ENCODE measurements around the gene TEX38.

The TEX38 gene

GRCh38 chr1:46686255-46686654, 14.6 kb downstream of the TEX38 start:
- H3K4me1 ChIP-seq (ENCODE audit: insufficient read depth, poor library complexity, severe bottlenecking) = no peaks in the 10 kb centered on the region
- DNase-seq (ENCODE audit: low spot score) (no peak), ATAC-seq (ENCODE audit: low read depth) (no peak)
- no peaks in the 10 kb centered on the region for H3K27me3 ChIP-seq (ENCODE audit: insufficient read depth, poor library complexity, severe bottlenecking)
- no peak overlapping the region for H3K4me3 ChIP-seq (ENCODE audit: severe bottlenecking)
- peaks cover 93% of the 10 kb centered on the region for H3K36me3 ChIP-seq (ENCODE audit: low read depth)
- no peaks in the 10 kb centered on the region for H3K9me3 ChIP-seq (ENCODE audit: severe bottlenecking)
- TF ChIP-seq CTCF (IDR thresholded peaks at IDR 0.05; ENCODE audit: poor library complexity, severe bottlenecking) = no peak
- no peak overlapping the region for H3K27ac ChIP-seq (ENCODE audit: poor library complexity, severe bottlenecking)

- Histone ChIP-seq H3K27ac (ENCODE audit: poor library complexity, severe bottlenecking) (no peak overlapping the region), H3K9me3 (ENCODE audit: severe bottlenecking) (no peaks in the 10 kb centered on the region), H3K4me1 (ENCODE audit: insufficient read depth, poor library complexity, severe bottlenecking) (no peaks in the 10 kb centered on the region), H3K27me3 (ENCODE audit: insufficient read depth, poor library complexity, severe bottlenecking) (no peaks in the 10 kb centered on the region), H3K4me3 (ENCODE audit: severe bottlenecking) (no peak overlapping the region), H3K36me3 (ENCODE audit: low read depth) (peaks cover 98% of the 10 kb centered on the region)
- no peak for TF ChIP-seq CTCF (IDR thresholded peaks at IDR 0.05; ENCODE audit: poor library complexity, severe bottlenecking)
- DNase-seq (ENCODE audit: low spot score) = no peak
- no peak for ATAC-seq (ENCODE audit: low read depth)
Measured at GRCh38 chr1:46687093-46687659, 15.5 kb downstream of the TEX38 start.

GRCh38 chr1:46687921-46688509, 16.4 kb downstream of the TEX38 start:
- H3K9me3 ChIP-seq (ENCODE audit: severe bottlenecking) = no peaks in the 10 kb centered on the region
- DNase-seq (ENCODE audit: low spot score) = no peak
- no peak for ATAC-seq (ENCODE audit: low read depth)
- no peaks in the 10 kb centered on the region for H3K27me3 ChIP-seq (ENCODE audit: insufficient read depth, poor library complexity, severe bottlenecking)
- no peak overlapping the region for H3K4me3 ChIP-seq (ENCODE audit: severe bottlenecking)
- peaks cover 98% of the 10 kb centered on the region for H3K36me3 ChIP-seq (ENCODE audit: low read depth)
- no peaks in the 10 kb centered on the region for H3K4me1 ChIP-seq (ENCODE audit: insufficient read depth, poor library complexity, severe bottlenecking)
- no peak overlapping the region for H3K27ac ChIP-seq (ENCODE audit: poor library complexity, severe bottlenecking)
- TF ChIP-seq CTCF (IDR thresholded peaks at IDR 0.05; ENCODE audit: poor library complexity, severe bottlenecking) = no peak

GRCh38 chr1:46689356-46689755, 17.7 kb downstream of the TEX38 start:
- no peaks in the 10 kb centered on the region for H3K4me1 ChIP-seq (ENCODE audit: insufficient read depth, poor library complexity, severe bottlenecking)

More at GRCh38 chr1:46689356-46689755, 17.7 kb downstream of the TEX38 start:
- Histone ChIP-seq H3K4me3 (ENCODE audit: severe bottlenecking) (no peak overlapping the region), H3K27me3 (ENCODE audit: insufficient read depth, poor library complexity, severe bottlenecking) (no peaks in the 10 kb centered on the region), H3K36me3 (ENCODE audit: low read depth) (peaks cover 89% of the 10 kb centered on the region), H3K9me3 (ENCODE audit: severe bottlenecking) (no peaks in the 10 kb centered on the region), H3K27ac (ENCODE audit: poor library complexity, severe bottlenecking) (no peak overlapping the region)
- no peak for TF ChIP-seq CTCF (IDR thresholded peaks at IDR 0.05; ENCODE audit: poor library complexity, severe bottlenecking)
- ATAC-seq (ENCODE audit: low read depth) (no peak), DNase-seq (ENCODE audit: low spot score) (no peak)

All from RWPE2 (cell line).